Activated CD4-positive, alpha-beta T cell treated with anti-CD3 and anti-CD28 coated beads for 36 hours (primary cell): ENCODE data around the gene GABARAP. TPM values are rescaled to one million over a fixed set of nuclear protein-coding genes. Genes with fewer than 3 reads are reported as not detected.

Experiments used
- ATAC-seq: fragments of 200-7000 bp; cut with Tn5 transposase; one replicate; pipeline ENCODE4 v1.10.0; 2021; ENCODE audit warnings: mild to moderate bottlenecking, moderate library complexity
- CTCF ChIA-PET: fragments of 350-600 bp; sonication (Branson Sonifier 250); formaldehyde crosslinking; loops from one replicate; lab custom pipeline; 2021; ENCODE audit warnings: antibody characterized with exemption; lab: Charles Lee
- POLR2A ChIA-PET: fragments of 350-600 bp; sonication (Branson Sonifier 250); formaldehyde crosslinking; loops from one replicate; lab custom pipeline; 2021; ENCODE audit warnings: antibody characterized with exemption, inconsistent platforms; lab: Charles Lee
- DNase-seq: peaks from one replicate; pipeline ENCODE4 v3.0.0-alpha.2; 2020
- H3K27ac Mint-ChIP-seq: one replicate; pipeline ENCODE4 v1.8.0; 2021; ENCODE audit warnings: mixed read lengths
- H3K27me3 Mint-ChIP-seq: one replicate; pipeline ENCODE4 v1.8.0; 2021; ENCODE audit warnings: mixed read lengths
- H3K36me3 Mint-ChIP-seq: one replicate; pipeline ENCODE4 v1.8.0; 2021; ENCODE audit warnings: low read depth, mixed read lengths
- H3K4me1 Mint-ChIP-seq: one replicate; pipeline ENCODE4 v1.8.0; 2021; ENCODE audit warnings: mixed read lengths
- H3K4me3 Mint-ChIP-seq: one replicate; pipeline ENCODE4 v1.8.0; 2021; ENCODE audit warnings: mild to moderate bottlenecking, moderate library complexity, mixed read lengths
- H3K9me3 Mint-ChIP-seq: one replicate; pipeline ENCODE4 v1.8.0; 2021; ENCODE audit warnings: low read depth, mixed read lengths
- intact Hi-C, 2 experiments: fragments of 100-400 bp; cut with DNase I in 1 of 2; cut with micrococcal nuclease in 1 of 2; formaldehyde crosslinking; loops; one replicate each; pipeline versions ENCODE4 v1.14.2 to v1.15.1; 2022 to 2024; cut with DNase I, micrococcal nuclease
- total RNA-seq, 2 experiments: library from RNA; stranded (reverse); gene quantifications; one replicate each; pipeline ENCODE4 v1.2.3, GENCODE V29; 2021

GABARAP gene
- total RNA-seq, 2 experiments from 2014 or later: 123 to 162 TPM

- Mint-ChIP-seq H3K4me1 (peaks cover 21% of the 10 kb centered on the region), H3K27ac (no peak within 1 kb of the TSS), H3K27me3 (peaks cover 17% of the 10 kb centered on the region), H3K4me3 (peak within 1 kb of the TSS; percentile 70), H3K36me3 (no peaks in the 10 kb centered on the region), H3K9me3 (no peaks in the 10 kb centered on the region)
- DNase-seq (peak; percentile 96), ATAC-seq (peak; percentile 87)
- CTCF ChIA-PET: interaction anchor here (0.7 to 5.9 kb wide), 15 partner anchors 10 to 279 kb away, joined by 3 to 45 read pairs (median 3); partner anchors contain the start of genes ACAP1, NEURL4 and NLGN2
- POLR2A ChIA-PET: interaction anchor here (0.5 to 1.0 kb wide), 2 partner anchors 17 to 32 kb away, joined by 4 read pairs; no protein-coding TSS in a partner anchor
- intact Hi-C loops: loop anchor here (1.0 to 2.0 kb wide), 15 partner anchors 26 to 280 kb away; partner anchors contain the start of genes ACAP1 (in 1 of the 2), DVL2 (in 1 of the 2), EIF5A (in 1 of the 2) and ELP5 (in 1 of the 2)
These were observed 39.1 kb upstream of the GABARAP start, which contains the start of gene SLC2A4 for GRCh38 chr17:7281074-7281952. Gene SLC2A4, plus strand, starts transcription at chr17:7281718. Its CDS starts 217 bp downstream, at chr17:7281935.

DNA sequence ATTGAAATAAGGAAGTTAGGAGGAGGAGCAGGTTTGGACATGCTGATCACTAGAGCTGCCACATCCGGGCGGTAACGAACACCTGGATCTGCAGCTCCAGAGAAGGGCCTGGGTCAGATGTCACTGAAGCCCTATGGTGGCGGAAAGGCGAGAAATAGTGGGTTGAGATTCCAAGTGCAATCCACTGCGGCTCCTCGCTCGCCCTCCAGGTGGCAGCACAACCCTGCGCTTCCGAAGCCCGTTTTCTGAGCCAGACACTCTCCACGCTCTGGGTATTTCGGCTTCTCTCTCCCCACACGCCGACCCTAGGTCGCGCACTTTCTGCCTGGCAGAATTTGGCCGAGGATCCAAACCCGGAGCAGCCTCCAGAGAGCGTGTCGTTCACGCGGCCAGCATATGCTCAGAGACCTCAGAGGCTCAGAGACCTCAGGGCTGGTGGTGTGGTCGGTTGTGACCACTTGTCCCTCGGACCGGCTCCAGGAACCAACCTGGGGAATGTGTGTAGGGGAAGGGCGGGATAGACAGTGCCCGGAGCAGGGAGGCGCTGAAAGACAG is 38.3 kb upstream of the GABARAP start:
- ATAC-seq (peak; percentile 84), DNase-seq (peak; percentile 92)
- Mint-ChIP-seq H3K36me3 (no peaks in the 10 kb centered on the region), H3K4me1 (peaks cover 21% of the 10 kb centered on the region), H3K9me3 (no peaks in the 10 kb centered on the region), H3K27me3 (peaks cover 17% of the 10 kb centered on the region), H3K4me3 (peak overlapping the region; percentile 70), H3K27ac (no peak overlapping the region)
- ChIA-PET CTCF (interaction anchor here (0.6 to 5.9 kb wide), 17 partner anchors 16 to 935 kb away, joined by 3 to 45 read pairs (median 3); partner anchors contain the start of genes NEURL4 and NLGN2), POLR2A (interaction anchor here (0.5 to 1.0 kb wide), 2 partner anchors 16 to 33 kb away, joined by 4 read pairs; no protein-coding TSS in a partner anchor)
- intact Hi-C loops: loop anchor here (1.0 to 2.0 kb wide), 20 partner anchors 16 to 309 kb away; partner anchors contain the start of genes EIF5A (in 2 of the 2), ACAP1 (in 1 of the 2), DVL2 (in 1 of the 2) and ELP5 (in 1 of the 2)

DNA sequence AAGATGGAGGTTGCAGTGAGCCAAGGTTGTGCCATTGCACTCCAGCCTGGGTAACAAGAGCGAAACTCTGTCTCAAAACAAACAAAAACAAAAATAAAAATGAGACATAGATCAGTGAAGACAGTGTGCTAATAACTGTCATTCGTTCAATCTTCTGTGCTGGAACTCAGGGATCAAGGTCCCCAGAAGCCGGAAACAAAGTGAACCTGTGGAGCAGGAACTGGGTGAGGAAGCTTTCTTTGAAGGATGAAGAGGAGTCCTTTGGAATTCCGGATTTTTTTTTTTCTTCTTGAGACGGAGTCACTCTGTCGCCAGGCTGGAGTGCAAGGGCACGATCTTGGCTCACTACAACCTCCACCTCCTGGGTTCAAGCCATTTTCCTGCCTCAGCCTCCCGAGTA is 37.2 kb upstream of the GABARAP start:
- peaks cover 17% of the 10 kb centered on the region for H3K27me3 Mint-ChIP-seq
- H3K9me3 Mint-ChIP-seq: no peaks in the 10 kb centered on the region
- POLR2A ChIA-PET: no interaction called here

GRCh38 chr17:7266784-7267183 is 24.5 kb upstream of the GABARAP start:
- no peaks in the 10 kb centered on the region for H3K9me3 Mint-ChIP-seq
- no peak overlapping the region for H3K4me3 Mint-ChIP-seq
- peaks cover 24% of the 10 kb centered on the region for H3K27me3 Mint-ChIP-seq
- no peaks in the 10 kb centered on the region for H3K36me3 Mint-ChIP-seq
- intact Hi-C loops: no loop called here
- H3K27ac Mint-ChIP-seq: no peak overlapping the region
- DNase-seq: no peak
- ATAC-seq: no peak
- peaks cover 20% of the 10 kb centered on the region for H3K4me1 Mint-ChIP-seq
- ChIA-PET CTCF (interaction anchor here (0.9 to 2.1 kb wide), 3 partner anchors 30 to 221 kb away, joined by 3 to 11 read pairs (median 4); no protein-coding TSS in a partner anchor), POLR2A (no interaction called here)

More for the DNA sequence above, 37.2 kb upstream of the GABARAP start:
- DNase-seq (no peak), ATAC-seq (no peak)
- intact Hi-C loops: no loop called here
- CTCF ChIA-PET: interaction anchor here (0.6 to 5.9 kb wide), 2 partner anchors 17 to 26 kb away, joined by 3 to 45 read pairs; no protein-coding TSS in a partner anchor
- peaks cover 21% of the 10 kb centered on the region for H3K4me1 Mint-ChIP-seq
- H3K27ac Mint-ChIP-seq: no peak overlapping the region
- H3K36me3 Mint-ChIP-seq: no peaks in the 10 kb centered on the region
- no peak overlapping the region for H3K4me3 Mint-ChIP-seq

GRCh38 chr17:7263801-7264078 is 21.5 kb upstream of the GABARAP start:
- H3K4me1 Mint-ChIP-seq: peaks cover 28% of the 10 kb centered on the region
- DNase-seq (no peak), ATAC-seq (no peak)
- H3K27me3 Mint-ChIP-seq: peaks cover 25% of the 10 kb centered on the region
- H3K27ac Mint-ChIP-seq: peak overlapping the region; percentile 59
- POLR2A ChIA-PET: interaction anchor here (1.0 kb wide), 1 partner anchor 24 kb away, joined by 3 read pairs; the partner anchor contains the start of gene PHF23
- intact Hi-C loops: loop anchor here in 1 of 2 experiments (5.0 kb wide), 1 partner anchor 34 kb away; no protein-coding TSS in a partner anchor
- CTCF ChIA-PET: no interaction called here
- peak overlapping the region; percentile 35 for H3K4me3 Mint-ChIP-seq
- no peaks in the 10 kb centered on the region for H3K9me3 Mint-ChIP-seq
- H3K36me3 Mint-ChIP-seq: peaks cover under 1% of the 10 kb centered on the region

- Mint-ChIP-seq H3K4me3 (peak overlapping the region; percentile 35), H3K27ac (peak overlapping the region; percentile 24), H3K4me1 (peaks cover 28% of the 10 kb centered on the region), H3K36me3 (peaks cover 5% of the 10 kb centered on the region), H3K9me3 (no peaks in the 10 kb centered on the region), H3K27me3 (peaks cover 25% of the 10 kb centered on the region)
- ATAC-seq (peak; percentile 14), DNase-seq (peak; percentile 57)
- intact Hi-C loops: loop anchor here in 1 of 2 experiments (5.0 kb wide), 1 partner anchor 34 kb away; no protein-coding TSS in a partner anchor
- CTCF ChIA-PET: no interaction called here
- POLR2A ChIA-PET: interaction anchor here (1.0 kb wide), 1 partner anchor 24 kb away, joined by 3 read pairs; the partner anchor contains the start of gene PHF23
These were observed 20.9 kb upstream of the GABARAP start for GRCh38 chr17:7262935-7263800.

DNA sequence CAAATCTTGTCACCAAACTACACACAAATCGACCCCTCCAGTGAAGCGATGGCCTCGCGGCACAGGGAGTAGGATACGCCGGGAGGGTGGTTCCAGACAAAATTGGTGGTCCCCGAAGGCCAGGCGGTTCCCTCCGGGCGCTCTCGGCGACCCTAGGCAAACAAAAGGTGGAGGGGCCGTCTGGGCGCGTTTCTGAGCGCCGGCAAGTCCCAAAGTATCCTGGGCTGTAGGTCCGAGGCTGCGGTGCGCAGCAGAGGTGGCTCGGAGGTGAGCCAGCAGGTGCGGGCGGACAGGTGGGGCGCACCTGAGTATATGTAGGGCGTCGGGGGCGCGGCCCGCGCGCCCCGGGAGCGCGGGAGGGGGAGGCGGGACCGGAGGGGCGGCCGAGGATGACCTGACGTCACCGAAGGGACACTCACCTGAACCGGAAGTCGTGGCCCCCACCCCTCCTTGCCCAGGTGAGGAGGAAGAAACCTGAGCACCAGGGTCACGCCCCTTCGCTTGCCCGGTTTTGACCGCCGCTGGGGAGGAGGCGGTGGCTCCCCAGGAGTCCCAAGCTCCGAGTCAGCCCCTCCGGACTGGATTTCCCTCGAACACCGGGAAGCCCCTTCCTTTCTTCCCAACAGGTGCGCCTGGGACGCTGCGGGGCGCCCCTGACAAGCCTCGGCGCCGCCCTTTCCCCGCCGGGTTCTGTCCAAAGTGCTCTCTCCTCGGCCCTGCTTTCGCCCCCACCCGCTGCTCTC is 20.1 kb upstream of the GABARAP start, which contains the start of gene CLDN7:
TSS of gene CLDN7 (minus strand) at position 287 of the 743 bp plus-strand sequence. CDS start 435 bp downstream, outside the sequence.
- DNase-seq: no peak
- ATAC-seq: no peak
- ChIA-PET CTCF (no interaction called here), POLR2A (no interaction called here)
- H3K36me3 Mint-ChIP-seq: peaks cover 5% of the 10 kb centered on the region
- peaks cover 25% of the 10 kb centered on the region for H3K27me3 Mint-ChIP-seq
- H3K4me3 Mint-ChIP-seq: peak within 1 kb of the TSS; percentile 45
- H3K9me3 Mint-ChIP-seq: no peaks in the 10 kb centered on the region
- H3K27ac Mint-ChIP-seq: peak within 1 kb of the TSS; percentile 24
- H3K4me1 Mint-ChIP-seq: peaks cover 28% of the 10 kb centered on the region
- intact Hi-C loops: loop anchor here in 1 of 2 experiments (5.0 kb wide), 1 partner anchor 35 kb away; no protein-coding TSS in a partner anchor

- H3K4me1 Mint-ChIP-seq: peaks cover 28% of the 10 kb centered on the region
- ChIA-PET POLR2A (interaction anchor here (0.6 kb wide), 1 partner anchor 14 kb away, joined by 4 read pairs; no protein-coding TSS in a partner anchor), CTCF (no interaction called here)
- H3K36me3 Mint-ChIP-seq: peaks cover 9% of the 10 kb centered on the region
- H3K9me3 Mint-ChIP-seq: no peaks in the 10 kb centered on the region
- no peak overlapping the region for H3K27ac Mint-ChIP-seq
- DNase-seq (peak; percentile 42), ATAC-seq (peak; percentile 40)
- peak overlapping the region; percentile 45 for H3K4me3 Mint-ChIP-seq
- H3K27me3 Mint-ChIP-seq: peaks cover 23% of the 10 kb centered on the region
- intact Hi-C loops: loop anchor here in 1 of 2 experiments (5.0 kb wide), 1 partner anchor 36 kb away; no protein-coding TSS in a partner anchor
These were observed 19.3 kb upstream of the GABARAP start for GRCh38 chr17:7261379-7262191.

DNA sequence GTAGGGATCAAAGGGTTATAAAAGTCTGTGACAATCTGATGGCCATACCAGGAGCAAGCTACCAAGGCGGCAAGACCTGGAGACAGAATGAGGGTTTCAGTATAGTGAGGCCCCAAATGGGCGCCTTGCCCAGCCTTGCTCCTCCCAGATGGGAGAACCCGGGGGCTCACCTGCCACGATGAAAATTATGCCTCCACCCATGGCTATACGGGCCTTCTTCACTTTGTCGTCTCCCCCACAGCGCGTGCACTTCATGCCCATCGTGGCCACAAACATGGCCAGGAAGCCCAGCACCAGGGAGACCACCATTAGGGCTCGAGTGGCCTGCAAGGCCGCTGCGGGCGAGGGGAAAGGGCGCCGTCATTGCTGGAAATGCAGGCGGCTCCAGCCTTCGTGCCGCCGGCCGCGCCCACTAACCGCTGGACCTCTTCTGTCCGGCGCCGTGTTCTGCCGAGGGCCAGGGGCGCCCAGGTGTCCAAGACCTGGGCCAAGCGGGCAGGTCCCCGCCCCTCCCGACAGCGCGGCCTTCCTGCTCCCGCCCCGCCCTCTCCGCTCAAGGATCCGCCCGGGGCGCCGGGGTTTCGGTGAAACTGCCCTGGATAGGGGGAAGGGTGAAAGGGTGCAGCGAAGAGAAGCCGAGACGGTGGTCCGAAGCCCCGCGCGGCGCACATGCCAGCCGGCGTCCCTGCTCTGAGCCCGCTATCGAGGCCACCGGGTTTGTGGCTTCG is 18.6 kb upstream of the GABARAP start:
- Mint-ChIP-seq H3K36me3 (peaks cover 17% of the 10 kb centered on the region), H3K9me3 (no peaks in the 10 kb centered on the region), H3K27ac (no peak overlapping the region), H3K4me1 (peaks cover 28% of the 10 kb centered on the region), H3K27me3 (peaks cover 23% of the 10 kb centered on the region), H3K4me3 (peak overlapping the region; percentile 33)
- DNase-seq (peak; percentile 57), ATAC-seq (peak; percentile 41)
- ChIA-PET CTCF (no interaction called here), POLR2A (no interaction called here)
- intact Hi-C loops: loop anchor here in 1 of 2 experiments (5.0 kb wide), 1 partner anchor 36 kb away; no protein-coding TSS in a partner anchor
